NCI-H1694 (cell line): ENCODE data around the gene CT45A2.
"Not testable (repeated sequence)": the region's sequence is repeated elsewhere in the genome, so short reads cannot be mapped to it uniquely, and the experiment has no call there.

ENCODE experiments used
- DNase-seq: peaks from one replicate; lab custom pipeline; 2025; lab: John Stamatoyannopoulos, UW

The CT45A2 gene

GRCh38 chrX:135819912-135820311 lies at the start of gene CT45A2:
Gene CT45A2 (minus strand): TSS chrX:135820012. CDS start chrX:135816265, 3,747 bp downstream.
- not testable (repeated sequence) for DNase-seq

GRCh38 chrX:135854438-135854837 lies 34.6 kb upstream of the CT45A2 start, which contains the start of gene CT45A8:
Gene CT45A8 (minus strand): TSS chrX:135854538. CDS start chrX:135850783, 3,755 bp downstream.
- DNase-seq = not testable (repeated sequence)

GRCh38 chrX:135837180-135837579 lies 17.4 kb upstream of the CT45A2 start, which contains the start of gene CT45A7:
Gene CT45A7 (minus strand): TSS chrX:135837280. CDS start chrX:135833533, 3,747 bp downstream.
- DNase-seq = not testable (repeated sequence)

GRCh38 chrX:135802687-135803086 lies 17.1 kb downstream of the CT45A2 start, which contains the start of gene CT45A6:
Gene CT45A6 (minus strand): TSS chrX:135802787. CDS start chrX:135798993, 3,794 bp downstream.
- not testable (repeated sequence) for DNase-seq

GRCh38 chrX:135785403-135785802 lies 34.4 kb downstream of the CT45A2 start, which contains the start of gene CT45A5:
Gene CT45A5 (minus strand): TSS chrX:135785503. CDS start chrX:135781729, 3,774 bp downstream.
- DNase-seq = not testable (repeated sequence)

GRCh38 chrX:135768091-135768490 lies 51.7 kb downstream of the CT45A2 start, which contains the start of gene CT45A3:
Gene CT45A3 (minus strand): TSS chrX:135768191. CDS start chrX:135764444, 3,747 bp downstream.
- DNase-seq = not testable (repeated sequence)
